T-helper 1 cell treated with Interleukin-12 subunit alpha and Interleukin-12 subunit beta and Interleukin-4 antibody, amounts not matched to agents 30 μg/mL and 1 μg/mL, for 36 hours (primary cell): ENCODE results near the gene ASPHD2.

Experiments used
- H3K27ac Mint-ChIP-seq: one replicate; pipeline ENCODE4 v1.8.0; 2021; ENCODE audit warnings: mild to moderate bottlenecking, mixed read lengths
- H3K27me3 Mint-ChIP-seq: one replicate; pipeline ENCODE4 v1.8.0; 2021; ENCODE audit warnings: low read depth, mixed read lengths
- H3K36me3 Mint-ChIP-seq: one replicate; pipeline ENCODE4 v1.8.0; 2021; ENCODE audit warnings: low read depth, mixed read lengths
- H3K4me1 Mint-ChIP-seq: one replicate; pipeline ENCODE4 v1.8.0; 2021; ENCODE audit warnings: low read depth, mixed read lengths
- H3K4me3 Mint-ChIP-seq: one replicate; pipeline ENCODE4 v1.8.0; 2021; ENCODE audit warnings: mild to moderate bottlenecking, moderate library complexity, mixed read lengths
- H3K9me3 Mint-ChIP-seq: one replicate; pipeline ENCODE4 v1.8.0; 2021; ENCODE audit warnings: mixed read lengths

The ASPHD2 gene

DNA sequence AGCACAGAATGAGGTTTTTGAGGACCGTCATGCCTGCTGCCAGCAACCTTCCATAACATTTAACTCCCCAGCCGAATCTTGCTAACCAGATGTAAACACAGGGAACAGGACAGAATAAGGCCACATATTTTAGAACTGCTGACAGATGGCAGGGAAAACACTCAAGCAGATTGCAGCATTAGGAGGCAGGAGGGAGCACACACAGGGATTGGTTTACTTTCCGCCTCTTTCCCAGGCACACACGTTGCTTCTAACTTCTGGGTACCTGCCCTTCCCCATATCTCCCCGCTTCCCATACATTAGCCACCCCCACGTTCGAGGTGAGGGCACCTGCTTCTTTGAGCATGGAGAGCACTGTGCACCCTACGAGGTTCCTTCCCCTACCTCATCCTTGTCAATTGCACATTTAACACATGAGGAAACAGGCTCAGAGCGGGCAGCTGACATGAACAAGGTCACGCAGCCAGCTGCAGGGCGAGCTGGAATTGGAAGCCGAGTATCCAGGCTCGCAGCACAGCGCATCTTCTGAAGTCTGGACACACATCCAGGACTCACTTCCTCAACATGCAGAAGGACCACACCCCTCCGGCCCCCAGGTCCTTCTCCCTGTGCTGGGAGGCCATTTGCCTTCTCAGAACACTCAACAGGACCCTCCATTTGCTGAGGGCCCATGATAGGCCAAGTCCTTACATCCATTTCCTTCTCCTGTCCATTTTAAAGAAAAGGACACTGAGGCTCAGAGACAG, 18.7 kb downstream of the ASPHD2 start:
- Mint-ChIP-seq H3K4me1 (no peaks in the 10 kb centered on the region), H3K9me3 (no peaks in the 10 kb centered on the region), H3K4me3 (no peak overlapping the region), H3K27me3 (no peaks in the 10 kb centered on the region), H3K27ac (no peak overlapping the region), H3K36me3 (peaks cover 22% of the 10 kb centered on the region)

DNA sequence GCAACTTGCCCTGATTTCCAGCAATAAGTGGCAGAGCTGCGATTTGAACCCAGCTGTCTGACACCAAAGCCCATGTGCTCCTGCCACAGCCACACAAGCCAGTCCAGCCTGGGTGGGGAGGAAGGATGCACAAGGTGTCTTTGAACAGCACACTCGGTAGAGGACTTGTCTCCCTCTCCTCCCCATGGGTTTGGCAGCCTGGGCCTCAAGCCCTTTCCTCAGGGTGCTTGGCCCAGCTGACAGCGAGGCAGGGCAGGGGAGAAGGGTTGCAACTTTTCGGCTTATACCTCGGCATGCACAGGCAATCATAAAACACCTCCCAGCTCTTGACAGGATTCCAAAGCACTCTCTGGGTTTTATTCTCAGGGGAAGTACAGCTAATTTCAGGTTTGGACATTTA, 19.3 kb downstream of the ASPHD2 start:
- Mint-ChIP-seq H3K9me3 (no peaks in the 10 kb centered on the region), H3K36me3 (peaks cover 22% of the 10 kb centered on the region), H3K27me3 (no peaks in the 10 kb centered on the region), H3K27ac (no peak overlapping the region), H3K4me1 (no peaks in the 10 kb centered on the region), H3K4me3 (no peak overlapping the region)

DNA sequence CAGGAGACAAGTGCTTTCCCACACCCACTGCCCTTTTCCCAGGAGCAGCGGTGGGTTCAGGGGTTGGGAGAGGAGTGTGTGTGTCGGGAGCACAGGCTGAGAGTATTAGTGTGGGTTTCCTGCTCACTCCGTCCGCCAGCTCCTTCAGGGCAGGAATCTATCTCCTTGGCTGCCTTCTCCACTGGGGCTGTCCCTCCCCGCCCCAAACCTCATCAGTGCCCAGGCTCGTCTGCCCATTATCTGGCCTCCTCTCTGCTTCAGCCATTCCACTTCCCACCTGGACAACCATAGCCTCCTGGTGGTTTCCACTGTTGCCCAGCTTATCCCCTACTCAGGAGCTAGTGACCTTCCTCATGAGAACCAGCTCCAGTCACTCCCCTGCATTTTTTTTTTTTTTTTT, 19.9 kb downstream of the ASPHD2 start:
- no peak overlapping the region for H3K27ac Mint-ChIP-seq
- no peaks in the 10 kb centered on the region for H3K4me1 Mint-ChIP-seq
- peaks cover 23% of the 10 kb centered on the region for H3K36me3 Mint-ChIP-seq
- no peak overlapping the region for H3K4me3 Mint-ChIP-seq
- H3K9me3 Mint-ChIP-seq: no peaks in the 10 kb centered on the region
- H3K27me3 Mint-ChIP-seq: no peaks in the 10 kb centered on the region

DNA sequence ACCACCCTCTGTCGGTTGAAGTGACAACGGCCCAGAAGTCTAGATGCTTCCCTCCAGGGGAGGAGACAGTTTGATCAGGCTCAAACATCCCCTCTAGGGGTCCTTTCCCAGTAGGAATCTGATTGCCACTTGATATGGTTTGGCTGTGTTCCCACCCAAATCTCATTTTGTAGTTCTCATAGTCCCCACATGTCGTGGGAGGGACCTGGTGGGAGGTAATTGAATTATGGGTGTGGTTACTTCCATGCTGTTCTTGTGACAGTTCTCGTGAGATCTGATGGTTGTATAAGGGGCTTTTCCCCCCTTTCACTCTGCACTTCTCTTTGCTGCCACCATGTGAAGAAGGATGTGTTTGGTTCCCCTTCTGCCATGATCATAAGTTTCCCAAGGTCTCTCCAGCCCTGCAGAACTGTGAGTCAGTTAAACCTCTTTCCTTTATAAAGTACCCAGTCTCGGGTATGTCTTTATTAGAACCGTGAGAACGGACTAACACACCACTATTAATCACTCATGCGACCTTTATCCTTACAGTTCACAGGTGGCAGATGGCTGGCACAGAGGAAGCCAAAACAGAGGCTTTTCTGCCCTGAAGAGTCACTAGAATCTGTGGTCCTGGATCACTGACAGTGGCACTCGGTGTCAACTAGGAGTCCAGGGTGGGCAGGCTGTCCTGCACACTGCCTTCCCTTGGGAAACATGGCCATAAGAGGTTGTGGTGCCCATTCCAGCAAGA, 21.6 kb downstream of the ASPHD2 start:
- H3K4me3 Mint-ChIP-seq: no peak overlapping the region
- H3K27me3 Mint-ChIP-seq: no peaks in the 10 kb centered on the region
- no peaks in the 10 kb centered on the region for H3K9me3 Mint-ChIP-seq
- H3K4me1 Mint-ChIP-seq: no peaks in the 10 kb centered on the region
- no peak overlapping the region for H3K27ac Mint-ChIP-seq
- H3K36me3 Mint-ChIP-seq: peaks cover 18% of the 10 kb centered on the region

DNA sequence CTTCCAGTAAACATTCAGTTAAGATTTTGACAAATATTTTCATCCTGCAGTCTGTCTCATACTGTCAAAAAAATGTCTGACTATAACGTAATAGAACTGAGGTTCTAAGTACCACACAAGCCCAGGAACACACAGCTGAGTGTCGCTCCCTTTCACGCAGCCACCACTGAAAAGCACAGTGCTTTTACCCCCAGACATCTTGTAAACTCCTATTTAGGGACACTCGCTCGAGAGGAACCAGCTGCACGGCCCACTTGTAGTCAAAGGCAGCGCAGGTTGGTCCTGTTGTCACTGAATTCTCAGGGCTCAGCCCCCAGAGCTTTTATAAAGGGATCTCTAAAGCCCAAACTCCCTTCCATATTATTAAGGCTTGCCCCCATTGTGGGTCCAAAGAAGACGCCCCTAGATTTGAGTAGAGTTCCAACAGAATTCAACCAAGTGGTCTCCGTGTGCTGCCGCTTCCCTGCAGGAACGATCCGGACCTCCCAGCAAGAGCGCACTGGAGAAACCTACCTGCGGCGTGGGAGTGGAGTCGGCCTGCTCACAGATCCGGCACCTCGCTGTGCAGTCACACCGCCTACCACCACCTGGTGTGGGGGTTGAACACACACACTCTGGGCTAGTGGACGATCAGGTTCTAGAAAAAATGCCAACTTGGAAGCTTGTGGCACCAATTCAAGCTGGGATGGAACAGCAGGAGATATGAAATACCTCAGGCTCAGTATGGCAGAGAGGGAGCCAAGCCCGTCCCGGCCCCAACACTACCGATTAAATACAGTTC, 23.4 kb downstream of the ASPHD2 start:
- H3K36me3 Mint-ChIP-seq: peaks cover 21% of the 10 kb centered on the region
- no peaks in the 10 kb centered on the region for H3K9me3 Mint-ChIP-seq
- H3K4me3 Mint-ChIP-seq: no peak overlapping the region
- H3K4me1 Mint-ChIP-seq: no peaks in the 10 kb centered on the region
- no peak overlapping the region for H3K27ac Mint-ChIP-seq
- H3K27me3 Mint-ChIP-seq: no peaks in the 10 kb centered on the region

DNA sequence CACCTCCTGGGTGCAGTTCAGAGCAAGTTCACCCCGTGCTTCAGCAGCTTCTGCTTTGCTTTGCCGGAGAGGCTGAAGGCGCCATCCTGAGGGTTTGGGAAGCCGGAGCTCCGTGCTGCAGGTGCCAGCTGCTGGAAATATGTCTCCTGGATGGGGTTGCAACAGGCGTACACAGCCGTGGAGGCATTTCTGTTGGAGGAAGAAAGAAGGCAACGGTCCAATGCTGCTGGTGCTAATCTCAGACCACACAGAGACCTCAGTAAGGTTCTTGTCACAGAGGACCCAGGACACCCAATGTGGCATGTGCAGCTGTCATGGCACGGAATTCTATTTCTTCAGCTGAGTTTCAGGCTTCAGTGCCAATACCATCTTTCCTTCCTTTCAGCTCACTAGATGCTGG, 24.2 kb downstream of the ASPHD2 start:
- Mint-ChIP-seq H3K27ac (no peak overlapping the region), H3K4me3 (no peak overlapping the region), H3K27me3 (no peaks in the 10 kb centered on the region), H3K4me1 (no peaks in the 10 kb centered on the region), H3K36me3 (peaks cover 24% of the 10 kb centered on the region), H3K9me3 (no peaks in the 10 kb centered on the region)

DNA sequence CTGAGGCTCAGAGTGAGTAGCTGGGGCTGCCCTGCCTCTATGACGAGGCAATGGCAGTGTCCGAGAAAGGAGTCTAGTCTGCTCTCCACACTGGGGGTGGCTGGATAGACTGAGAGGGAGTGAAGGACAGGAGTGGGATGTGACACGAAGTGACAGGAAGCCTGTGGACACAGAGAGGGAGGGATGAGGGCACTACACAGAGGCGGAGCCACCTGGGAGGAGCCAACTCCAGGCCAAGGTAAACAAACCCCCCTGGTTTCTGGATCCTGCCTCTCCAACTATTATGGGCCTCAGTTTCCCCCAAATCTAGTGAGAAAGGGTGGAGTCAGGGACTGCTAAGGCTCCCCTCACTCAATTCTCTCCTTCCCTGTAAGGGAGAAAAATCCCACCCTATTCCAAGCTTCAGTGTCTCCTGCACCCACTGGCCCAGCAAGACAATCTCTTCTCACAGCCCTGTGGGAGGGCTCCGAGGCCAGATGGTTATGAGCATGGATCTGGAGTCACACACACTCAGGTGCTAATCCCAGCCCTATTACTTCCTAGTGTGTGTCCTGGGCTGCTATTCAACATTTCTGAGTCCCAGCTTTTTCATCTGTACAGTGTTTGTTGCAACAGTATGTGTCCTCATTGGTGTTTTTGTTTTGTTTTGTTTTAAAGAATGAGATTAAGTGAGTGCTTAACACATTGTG, 24.9 kb downstream of the ASPHD2 start:
- H3K27ac Mint-ChIP-seq: no peak overlapping the region
- H3K4me3 Mint-ChIP-seq: no peak overlapping the region
- no peaks in the 10 kb centered on the region for H3K4me1 Mint-ChIP-seq
- peaks cover 24% of the 10 kb centered on the region for H3K36me3 Mint-ChIP-seq
- H3K9me3 Mint-ChIP-seq: no peaks in the 10 kb centered on the region
- H3K27me3 Mint-ChIP-seq: no peaks in the 10 kb centered on the region

DNA sequence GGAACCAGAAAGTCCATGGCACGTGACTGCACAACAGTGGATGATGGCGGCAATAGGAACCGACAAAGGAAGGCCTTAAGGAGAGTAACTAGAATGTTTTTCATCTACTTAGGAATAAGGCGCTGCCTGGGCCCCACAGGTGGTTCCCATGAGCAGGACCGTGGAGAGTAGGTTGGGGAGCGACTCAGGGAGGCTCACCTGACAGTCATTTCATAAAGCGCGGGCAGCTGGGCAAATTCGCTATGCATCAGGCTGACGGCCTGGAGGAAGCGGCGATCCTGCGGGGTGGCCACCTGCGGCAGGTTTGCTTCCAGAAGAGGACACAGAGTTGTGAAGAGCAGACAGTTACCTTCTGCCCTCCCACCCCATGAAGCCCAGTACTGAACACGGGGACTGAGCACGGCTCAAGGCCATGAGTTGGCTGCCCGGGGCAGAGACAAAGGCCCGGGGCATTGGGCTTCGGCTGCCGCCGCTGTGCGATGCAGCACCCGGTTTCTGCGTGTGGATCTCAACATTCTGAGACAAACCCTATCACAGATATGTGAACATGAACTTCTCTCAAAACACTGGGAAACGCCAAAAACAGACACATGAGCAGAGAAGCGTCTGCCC, 28.7 kb downstream of the ASPHD2 start:
- Mint-ChIP-seq H3K27ac (no peak overlapping the region), H3K4me3 (no peak overlapping the region), H3K4me1 (no peaks in the 10 kb centered on the region), H3K36me3 (peaks cover 18% of the 10 kb centered on the region), H3K9me3 (no peaks in the 10 kb centered on the region), H3K27me3 (no peaks in the 10 kb centered on the region)

DNA sequence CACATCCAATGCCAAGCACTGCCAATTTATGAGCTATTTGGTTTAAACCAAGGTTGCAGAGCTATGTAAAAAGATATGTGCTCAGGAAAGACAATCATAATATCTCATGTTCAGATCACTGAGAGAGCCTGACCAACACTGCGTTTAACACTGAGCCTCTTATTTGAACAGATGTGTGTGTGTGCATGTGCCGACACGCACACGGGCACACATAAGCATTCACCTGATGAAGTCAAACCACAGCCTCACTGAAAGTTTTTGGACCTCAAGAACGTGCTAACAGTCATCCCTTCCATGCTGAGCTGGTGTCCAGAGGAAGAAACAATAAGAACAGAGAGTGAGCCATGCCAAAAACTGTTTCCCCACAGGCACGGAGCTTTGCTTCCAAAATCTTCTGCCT, 31.1 kb downstream of the ASPHD2 start:
- Mint-ChIP-seq H3K36me3 (peaks cover 19% of the 10 kb centered on the region), H3K4me3 (no peak overlapping the region), H3K9me3 (no peaks in the 10 kb centered on the region), H3K27me3 (no peaks in the 10 kb centered on the region), H3K27ac (no peak overlapping the region), H3K4me1 (no peaks in the 10 kb centered on the region)

DNA sequence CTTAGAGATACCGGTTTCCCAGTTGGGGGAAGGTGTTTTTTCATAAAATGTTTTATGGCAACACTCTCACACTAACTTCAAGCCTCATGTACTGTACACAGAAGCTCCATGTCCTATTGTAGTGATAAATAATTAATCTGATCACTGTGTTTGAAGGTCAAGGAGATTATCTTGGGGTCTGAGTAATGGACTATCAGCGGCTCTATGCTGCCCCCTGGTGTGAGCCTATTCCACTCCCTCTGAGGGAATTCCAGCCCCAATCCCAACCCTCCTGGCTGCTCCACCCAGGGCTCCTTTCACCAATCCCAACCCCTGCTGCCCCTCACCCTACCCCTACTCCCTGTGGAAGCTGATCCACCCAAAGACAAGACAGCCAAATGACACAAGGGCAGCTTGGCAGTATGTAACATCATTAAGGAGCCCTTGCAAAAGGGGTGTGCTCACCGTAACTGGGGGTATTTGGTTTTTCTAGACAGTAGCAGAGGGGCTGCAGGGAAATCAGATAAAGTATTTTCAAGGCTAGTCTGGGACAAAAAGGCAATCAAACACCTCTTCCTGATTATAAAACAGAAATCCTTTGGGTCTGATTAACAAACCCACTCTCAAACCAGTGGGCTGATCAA, 32.2 kb downstream of the ASPHD2 start:
- Mint-ChIP-seq H3K4me3 (no peak overlapping the region), H3K27me3 (no peaks in the 10 kb centered on the region), H3K4me1 (no peaks in the 10 kb centered on the region), H3K36me3 (peaks cover 24% of the 10 kb centered on the region), H3K27ac (no peak overlapping the region), H3K9me3 (no peaks in the 10 kb centered on the region)

DNA sequence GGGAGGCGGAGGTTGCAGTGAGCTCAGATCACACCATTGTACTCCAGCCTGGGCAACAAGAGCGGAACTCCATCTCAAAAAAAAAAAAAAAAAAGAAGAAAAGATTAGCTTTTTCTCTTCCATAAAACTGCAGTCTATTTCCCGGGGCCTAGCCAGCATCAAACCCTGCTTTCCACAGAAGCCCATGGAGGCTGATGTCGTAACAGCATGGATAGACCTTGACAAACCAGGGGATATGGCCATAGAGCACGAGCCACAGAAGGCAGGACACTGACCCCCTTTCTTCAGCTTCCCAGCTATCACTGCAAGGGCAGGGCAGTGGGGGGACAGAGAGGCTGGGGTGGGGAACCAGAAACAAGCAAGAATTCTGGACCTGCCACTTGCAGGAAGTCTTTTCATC, 33.0 kb downstream of the ASPHD2 start:
- Mint-ChIP-seq H3K9me3 (no peaks in the 10 kb centered on the region), H3K27ac (no peak overlapping the region), H3K36me3 (peaks cover 29% of the 10 kb centered on the region), H3K4me1 (no peaks in the 10 kb centered on the region), H3K27me3 (no peaks in the 10 kb centered on the region), H3K4me3 (no peak overlapping the region)

DNA sequence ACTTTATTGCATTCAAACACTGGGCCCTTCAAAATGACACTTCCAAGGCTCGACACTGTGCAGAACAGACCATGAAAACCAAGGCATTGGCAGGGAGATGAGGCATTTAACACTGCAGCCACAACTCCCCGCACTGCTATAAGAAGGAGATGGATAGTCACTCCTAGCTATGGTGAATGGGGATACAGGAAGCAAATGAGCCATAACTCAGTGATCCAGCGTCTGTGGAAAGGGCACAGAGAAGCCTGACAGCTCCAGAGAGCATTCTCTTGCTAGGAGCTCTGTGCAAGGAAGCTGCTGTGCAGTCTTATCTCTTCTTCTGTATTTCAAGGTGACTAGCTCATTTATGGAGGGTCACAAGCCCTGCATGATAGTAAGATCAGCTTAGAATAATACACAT, 33.6 kb downstream of the ASPHD2 start:
- H3K4me3 Mint-ChIP-seq: no peak overlapping the region
- no peaks in the 10 kb centered on the region for H3K9me3 Mint-ChIP-seq
- H3K36me3 Mint-ChIP-seq: peaks cover 28% of the 10 kb centered on the region
- H3K4me1 Mint-ChIP-seq: no peaks in the 10 kb centered on the region
- H3K27ac Mint-ChIP-seq: no peak overlapping the region
- no peaks in the 10 kb centered on the region for H3K27me3 Mint-ChIP-seq

DNA sequence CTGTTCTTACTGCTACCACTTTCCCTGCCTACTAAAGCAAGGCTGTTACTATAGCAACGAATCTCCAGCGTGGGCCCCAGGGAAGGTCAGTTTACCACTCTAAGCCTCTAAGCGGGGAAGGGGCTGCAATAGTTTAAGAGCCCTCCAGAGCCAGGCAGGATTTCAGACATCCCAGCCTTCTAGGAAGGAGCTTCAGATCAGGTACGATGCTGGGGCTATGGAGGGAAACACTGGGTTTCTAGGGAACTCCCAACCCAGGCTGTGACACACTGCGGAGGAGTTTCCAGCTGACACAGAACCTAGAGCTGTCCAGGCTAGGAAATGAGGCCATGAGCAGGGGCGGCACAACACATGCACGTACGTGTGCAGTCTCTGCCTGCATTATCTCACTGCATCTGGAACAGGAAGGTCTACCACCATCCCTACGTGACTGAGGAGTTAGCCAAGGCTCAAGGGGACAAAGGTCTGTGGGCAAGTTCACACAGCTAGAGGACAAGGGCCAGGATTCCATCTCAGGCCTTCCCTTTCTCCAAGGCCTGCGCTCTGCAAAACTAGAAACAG, 34.1 kb downstream of the ASPHD2 start:
- Mint-ChIP-seq H3K4me3 (no peak overlapping the region), H3K9me3 (no peaks in the 10 kb centered on the region), H3K36me3 (peaks cover 29% of the 10 kb centered on the region), H3K27ac (no peak overlapping the region), H3K4me1 (no peaks in the 10 kb centered on the region), H3K27me3 (no peaks in the 10 kb centered on the region)
